C4-2B (cell line): Measurements from ENCODE around the gene GRK3.

Experiments used
- H3K27ac ChIP-seq: fragments of 450-650 bp; 2 replicates; pipeline ENCODE4 v1.5.1; 2017
- CTCF ChIP-seq: fragments of 450-650 bp; conservative IDR thresholded peaks from 2 replicates; pipeline ENCODE4 v1.5.1; 2017; ENCODE audit warnings: mild to moderate bottlenecking
- ZFX ChIP-seq: fragments of 450-650 bp; IDR thresholded peaks from 2 replicates; pipeline ENCODE4 v1.6.1; 2017

Gene GRK3

GRCh38 chr22:25637032-25637431 lies 72.6 kb downstream of the GRK3 start:
- TF ChIP-seq ZFX (no peak), CTCF (no peak)
- H3K27ac ChIP-seq: no peak overlapping the region

GRCh38 chr22:25637672-25638071 lies 73.2 kb downstream of the GRK3 start:
- TF ChIP-seq ZFX: no peak

GRCh38 chr22:25638638-25639037 lies 74.2 kb downstream of the GRK3 start:
- no peak overlapping the region for H3K27ac ChIP-seq

More at GRCh38 chr22:25637672-25638071, 73.2 kb downstream of the GRK3 start:
- no peak overlapping the region for H3K27ac ChIP-seq

GRCh38 chr22:25641650-25642049 lies 77.2 kb downstream of the GRK3 start:
- TF ChIP-seq ZFX: no peak
- no peak for TF ChIP-seq CTCF

More at GRCh38 chr22:25638638-25639037, 74.2 kb downstream of the GRK3 start:
- TF ChIP-seq CTCF (no peak), ZFX (no peak)

GRCh38 chr22:25643232-25644000 lies 78.9 kb downstream of the GRK3 start:
- no peak overlapping the region; the same call in 1 of the 2 replicates for H3K27ac ChIP-seq
- TF ChIP-seq ZFX: no peak
- TF ChIP-seq CTCF: no peak

More at GRCh38 chr22:25641650-25642049, 77.2 kb downstream of the GRK3 start:
- no peak overlapping the region for H3K27ac ChIP-seq

- TF ChIP-seq CTCF (no peak), ZFX (no peak)
Observed at GRCh38 chr22:25644122-25644521, 79.6 kb downstream of the GRK3 start.

GRCh38 chr22:25645266-25645665 lies 80.8 kb downstream of the GRK3 start:
- H3K27ac ChIP-seq: no peak overlapping the region
- no peak for TF ChIP-seq ZFX
- TF ChIP-seq CTCF: no peak

More at GRCh38 chr22:25644122-25644521, 79.6 kb downstream of the GRK3 start:
- no peak overlapping the region for H3K27ac ChIP-seq

- H3K27ac ChIP-seq: no peak overlapping the region
- TF ChIP-seq CTCF (no peak), ZFX (no peak)
Observed at GRCh38 chr22:25645964-25646363, 81.5 kb downstream of the GRK3 start.
